ENCODE measurements around the gene ATP12A.

ATP12A gene

GRCh38 chr13:24680258-24680920 lies at the start of gene ATP12A:
TSS of gene ATP12A (plus strand) at chr13:24680408. CDS start at chr13:24680744, 336 bp downstream.
- no peak for TF ChIP-seq GATA1 (IDR thresholded peaks at IDR 0.05; ENCODE audit: low read depth, low read length)
- TF ChIP-seq POLR2A (IDR thresholded peaks at IDR 0.05; ENCODE audit: low read length) = no peak
- DNase-seq = no peak

- TF ChIP-seq GATA1 (IDR thresholded peaks at IDR 0.05; ENCODE audit: low read depth, low read length) (no peak), POLR2A (IDR thresholded peaks at IDR 0.05; ENCODE audit: low read length) (no peak)
- DNase-seq = no peak
Measured at GRCh38 chr13:24630851-24631620, 49.2 kb upstream of the ATP12A start.

- no peak for DNase-seq
- TF ChIP-seq POLR2A (IDR thresholded peaks at IDR 0.05; ENCODE audit: low read length) (no peak), GATA1 (IDR thresholded peaks at IDR 0.05; ENCODE audit: low read depth, low read length) (no peak)
Measured at GRCh38 chr13:24631922-24632321, 48.3 kb upstream of the ATP12A start.

- TF ChIP-seq GATA1 (IDR thresholded peaks at IDR 0.05; ENCODE audit: low read depth, low read length) (no peak), POLR2A (IDR thresholded peaks at IDR 0.05; ENCODE audit: low read length) (no peak)
- DNase-seq = no peak
Measured at GRCh38 chr13:24632382-24633121, 47.7 kb upstream of the ATP12A start.

- DNase-seq = no peak
- TF ChIP-seq GATA1 (IDR thresholded peaks at IDR 0.05; ENCODE audit: low read depth, low read length) (no peak), POLR2A (IDR thresholded peaks at IDR 0.05; ENCODE audit: low read length) (no peak)
Measured at GRCh38 chr13:24636776-24637175, 43.4 kb upstream of the ATP12A start.

- DNase-seq = no peak
- TF ChIP-seq GATA1 (IDR thresholded peaks at IDR 0.05; ENCODE audit: low read depth, low read length) (no peak), POLR2A (IDR thresholded peaks at IDR 0.05; ENCODE audit: low read length) (no peak)
Measured at GRCh38 chr13:24638096-24638495, 42.1 kb upstream of the ATP12A start.

GRCh38 chr13:24640752-24641151 lies 39.5 kb upstream of the ATP12A start:
- TF ChIP-seq GATA1 (IDR thresholded peaks at IDR 0.05; ENCODE audit: low read depth, low read length) (no peak), POLR2A (IDR thresholded peaks at IDR 0.05; ENCODE audit: low read length) (no peak)
- no peak for DNase-seq

- TF ChIP-seq GATA1 (IDR thresholded peaks at IDR 0.05; ENCODE audit: low read depth, low read length) = no peak
- no peak for TF ChIP-seq POLR2A (IDR thresholded peaks at IDR 0.05; ENCODE audit: low read length)
- DNase-seq = no peak
Measured at GRCh38 chr13:24642219-24642618, 38.0 kb upstream of the ATP12A start.

- DNase-seq = peak; percentile 60 to 77
Measured at GRCh38 chr13:24644036-24644435, 36.2 kb upstream of the ATP12A start.

GRCh38 chr13:24648271-24648670 lies 31.9 kb upstream of the ATP12A start:
- TF ChIP-seq GATA1 (IDR thresholded peaks at IDR 0.05; ENCODE audit: low read depth, low read length) (no peak), POLR2A (IDR thresholded peaks at IDR 0.05; ENCODE audit: low read length) (no peak)

More at GRCh38 chr13:24644036-24644435, 36.2 kb upstream of the ATP12A start:
- TF ChIP-seq GATA1 (IDR thresholded peaks at IDR 0.05; ENCODE audit: low read depth, low read length) (no peak), POLR2A (IDR thresholded peaks at IDR 0.05; ENCODE audit: low read length) (no peak)

GRCh38 chr13:24648983-24649687 lies 31.1 kb upstream of the ATP12A start:
- no peak for DNase-seq
- TF ChIP-seq POLR2A (IDR thresholded peaks at IDR 0.05; ENCODE audit: low read length) (no peak), GATA1 (IDR thresholded peaks at IDR 0.05; ENCODE audit: low read depth, low read length) (no peak)

More at GRCh38 chr13:24648271-24648670, 31.9 kb upstream of the ATP12A start:
- DNase-seq = no peak

- TF ChIP-seq POLR2A (IDR thresholded peaks at IDR 0.05; ENCODE audit: low read length) (no peak), GATA1 (IDR thresholded peaks at IDR 0.05; ENCODE audit: low read depth, low read length) (no peak)
Measured at GRCh38 chr13:24649688-24650043, 30.5 kb upstream of the ATP12A start.

GRCh38 chr13:24650161-24650560 lies 30.0 kb upstream of the ATP12A start:
- no peak for TF ChIP-seq POLR2A (IDR thresholded peaks at IDR 0.05; ENCODE audit: low read length)
- TF ChIP-seq GATA1 (IDR thresholded peaks at IDR 0.05; ENCODE audit: low read depth, low read length) = no peak

More at GRCh38 chr13:24649688-24650043, 30.5 kb upstream of the ATP12A start:
- DNase-seq = no peak

More at GRCh38 chr13:24650161-24650560, 30.0 kb upstream of the ATP12A start:
- no peak for DNase-seq
